H54 (cell line): Measurements from ENCODE around the gene EXOC3L2.
"Not testable (repeated sequence)": the region's sequence is repeated elsewhere in the genome, so short reads cannot be mapped to it uniquely, and the experiment has no call there.

Source experiments
- DNase-seq: peaks from one replicate; pipeline ENCODE4 v3.0.0; 2011; ENCODE audit warnings: low spot score, mixed read lengths; ENCODE audit not compliant: insufficient read length
- FAIRE-seq: peaks from 3 replicates; lab custom pipeline; 2011; peaks lifted over from hg19 to GRCh38; lab: Jason Lieb, UNC
- POLR2A ChIP-seq: IDR thresholded peaks from 2 replicates; pipeline ENCODE4 v1.6.1; 2011; ENCODE audit warnings: low read depth, mild to moderate bottlenecking, low read length

EXOC3L2 gene

DNA sequence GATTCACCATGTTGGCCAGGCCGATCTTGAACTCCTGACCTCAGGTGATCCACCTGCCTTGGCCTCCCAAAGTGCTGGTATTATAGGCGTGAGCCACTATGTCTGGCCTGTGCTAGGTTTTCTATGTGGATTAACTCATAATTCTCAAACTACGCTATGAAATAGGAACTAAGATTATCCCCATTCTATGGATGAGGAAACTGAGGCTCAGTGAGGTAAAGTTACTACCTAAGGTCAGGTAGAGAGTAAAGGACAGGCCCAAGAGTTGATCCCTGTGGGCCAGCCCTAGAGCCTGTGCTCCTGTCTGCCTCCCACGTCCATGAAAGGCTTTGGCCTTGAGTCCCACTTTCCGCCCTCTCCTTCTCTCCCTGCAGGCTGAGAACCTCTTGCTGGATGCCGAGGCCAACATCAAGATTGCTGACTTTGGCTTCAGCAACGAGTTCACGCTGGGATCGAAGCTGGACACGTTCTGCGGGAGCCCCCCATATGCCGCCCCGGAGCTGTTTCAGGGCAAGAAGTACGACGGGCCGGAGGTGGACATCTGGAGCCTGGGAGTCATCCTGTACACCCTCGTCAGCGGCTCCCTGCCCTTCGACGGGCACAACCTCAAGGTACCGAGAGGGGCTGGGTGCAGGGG, 26.0 kb upstream of the EXOC3L2 start:
- no peak for TF ChIP-seq POLR2A
- FAIRE-seq (no peak), DNase-seq (no peak)

DNA sequence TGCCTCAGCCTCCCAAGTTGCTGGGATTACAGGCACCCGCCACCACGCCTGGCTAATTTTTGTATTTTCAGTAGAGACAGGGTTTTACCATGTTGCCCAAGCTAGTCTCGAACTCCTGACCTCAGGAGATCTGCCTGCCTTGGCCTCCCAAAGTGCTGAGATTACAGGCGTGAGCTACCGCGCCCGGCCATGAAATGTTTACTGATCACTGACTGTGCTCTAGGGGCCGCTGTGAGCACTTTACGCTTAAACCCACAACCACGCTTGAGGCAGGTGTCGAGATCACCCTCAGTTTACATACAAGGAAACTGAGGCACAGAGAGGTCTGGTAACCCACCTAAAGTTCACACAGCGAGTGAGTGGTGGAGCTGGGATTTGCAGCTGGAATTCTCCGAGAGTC, 24.7 kb upstream of the EXOC3L2 start:
- not testable (repeated sequence) for DNase-seq, FAIRE-seq

DNA sequence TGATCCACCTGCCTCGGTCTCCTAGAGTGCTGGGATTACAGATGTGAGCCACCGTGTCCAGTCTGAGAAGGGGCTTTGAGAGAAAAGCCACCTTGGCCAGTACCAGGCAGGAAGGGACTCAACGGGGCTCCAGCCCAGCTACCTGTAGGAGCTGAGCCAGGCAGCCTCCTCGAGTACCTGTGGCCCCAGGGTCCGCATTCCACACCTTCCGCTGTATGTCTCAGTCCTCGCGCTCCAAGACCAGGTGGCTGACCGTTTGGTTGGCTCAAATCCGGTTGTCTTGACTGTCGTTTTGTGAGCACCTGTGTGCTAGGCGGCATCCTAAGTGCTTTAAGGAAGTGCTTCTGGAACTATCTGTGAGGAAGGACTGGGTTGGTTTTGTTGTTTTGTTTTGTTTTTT, 22.1 kb upstream of the EXOC3L2 start:
- FAIRE-seq (no peak), DNase-seq (no peak)
- no peak for TF ChIP-seq POLR2A

DNA sequence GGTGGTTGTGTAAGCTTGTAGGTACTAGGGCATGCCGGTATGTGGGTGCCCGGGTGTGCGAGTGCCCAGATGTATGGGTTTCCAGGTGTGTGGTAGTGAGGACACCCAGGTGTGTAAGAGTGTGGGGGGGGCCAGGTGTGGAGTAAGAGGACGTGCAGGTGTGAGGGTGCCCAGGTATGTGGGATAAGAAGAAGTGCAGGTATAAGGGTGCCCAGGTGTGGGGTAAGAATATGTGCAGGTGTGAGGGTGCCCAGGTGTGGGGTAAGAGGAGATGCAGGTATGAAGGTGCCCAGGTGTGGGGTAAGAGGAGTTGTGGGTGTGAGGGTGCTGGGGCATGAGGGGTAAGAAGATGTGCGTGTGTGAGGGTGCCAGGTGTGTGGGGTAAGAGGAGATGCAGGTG, 20.2 kb upstream of the EXOC3L2 start:
- no peak for FAIRE-seq
- no peak for DNase-seq
- no peak for TF ChIP-seq POLR2A

DNA sequence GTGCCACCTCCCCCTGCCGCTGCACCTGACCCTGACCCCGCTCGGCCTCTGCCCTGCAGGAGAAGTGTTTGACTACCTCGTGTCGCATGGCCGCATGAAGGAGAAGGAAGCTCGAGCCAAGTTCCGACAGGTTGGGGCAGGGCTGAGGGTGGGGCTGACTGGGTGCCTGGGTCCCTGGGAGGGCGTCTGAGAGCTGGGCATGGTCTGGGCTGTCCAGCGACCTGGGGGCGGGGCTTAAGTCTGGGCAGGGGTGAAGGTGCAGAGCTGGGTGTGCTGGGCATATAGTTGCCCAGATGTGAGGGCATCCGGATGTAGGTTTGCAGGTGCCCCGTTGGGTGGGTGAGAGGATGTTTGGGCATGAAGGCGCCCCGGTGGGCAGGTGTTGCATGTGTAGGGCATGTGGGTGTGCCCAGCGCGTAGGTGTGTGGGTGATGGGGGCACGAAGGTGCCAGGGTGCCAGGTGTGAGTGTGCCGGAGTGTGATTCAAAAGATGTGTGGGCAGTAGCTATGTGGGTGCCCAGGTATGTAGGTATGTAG, 19.6 kb upstream of the EXOC3L2 start:
- FAIRE-seq: no peak
- no peak for DNase-seq
- TF ChIP-seq POLR2A: no peak

DNA sequence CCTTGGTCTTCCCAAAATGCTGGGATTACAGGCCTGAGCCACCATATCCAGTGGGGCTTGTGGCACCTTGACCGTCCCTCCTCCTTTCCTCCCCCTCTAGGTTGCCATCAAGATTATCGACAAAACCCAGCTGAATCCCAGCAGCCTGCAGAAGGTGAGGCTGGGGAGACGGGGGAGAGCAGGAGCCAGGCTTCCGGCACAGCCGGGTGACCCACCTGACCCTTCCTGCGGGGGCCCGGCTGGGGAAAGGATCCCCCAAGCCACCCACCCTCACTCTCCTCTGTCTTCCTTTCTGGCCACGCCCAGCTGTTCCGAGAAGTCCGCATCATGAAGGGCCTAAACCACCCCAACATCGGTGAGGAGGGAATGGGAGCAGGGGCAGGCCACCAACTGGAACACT, 17.8 kb upstream of the EXOC3L2 start:
- TF ChIP-seq POLR2A: no peak
- DNase-seq: no peak
- no peak for FAIRE-seq

DNA sequence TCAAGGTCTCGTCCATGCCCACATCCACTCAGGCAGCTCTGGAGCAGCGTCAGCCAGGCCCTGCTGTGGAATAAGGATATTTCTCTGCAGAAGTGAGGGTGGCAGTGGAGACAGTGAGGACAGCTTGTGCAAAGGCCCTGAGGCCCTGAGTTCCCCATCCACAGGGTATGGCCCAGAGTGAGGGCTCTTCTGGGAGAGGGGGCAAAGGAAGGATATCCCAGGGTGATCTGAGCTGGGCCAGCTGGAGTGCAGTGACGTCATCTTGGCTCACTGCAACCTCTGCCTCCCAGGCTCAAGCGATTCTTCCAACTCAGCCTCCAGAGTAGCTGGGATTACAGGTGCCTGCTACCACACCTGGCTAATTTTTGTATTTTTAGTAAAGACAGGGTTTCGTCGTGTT, 17.4 kb upstream of the EXOC3L2 start:
- TF ChIP-seq POLR2A: no peak
- FAIRE-seq: no peak
- no peak for DNase-seq

DNA sequence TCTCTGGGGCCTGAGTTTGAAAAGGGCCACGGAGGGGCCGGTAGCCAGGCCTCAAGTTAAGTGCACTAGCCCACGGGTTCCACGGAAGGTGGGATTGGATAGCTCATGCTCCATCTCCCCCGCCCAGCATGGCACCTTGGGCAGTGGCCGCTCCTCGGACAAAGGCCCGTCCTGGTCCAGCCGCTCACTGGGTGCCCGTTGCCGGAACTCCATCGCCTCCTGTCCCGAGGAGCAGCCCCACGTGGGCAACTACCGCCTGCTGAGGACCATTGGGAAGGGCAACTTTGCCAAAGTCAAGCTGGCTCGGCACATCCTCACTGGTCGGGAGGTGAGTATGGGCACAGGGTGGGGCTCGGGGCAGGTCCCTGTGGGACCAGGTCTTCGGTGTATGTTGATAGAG, 13.7 kb upstream of the EXOC3L2 start:
- FAIRE-seq (no peak), DNase-seq (no peak)
- no peak for TF ChIP-seq POLR2A

DNA sequence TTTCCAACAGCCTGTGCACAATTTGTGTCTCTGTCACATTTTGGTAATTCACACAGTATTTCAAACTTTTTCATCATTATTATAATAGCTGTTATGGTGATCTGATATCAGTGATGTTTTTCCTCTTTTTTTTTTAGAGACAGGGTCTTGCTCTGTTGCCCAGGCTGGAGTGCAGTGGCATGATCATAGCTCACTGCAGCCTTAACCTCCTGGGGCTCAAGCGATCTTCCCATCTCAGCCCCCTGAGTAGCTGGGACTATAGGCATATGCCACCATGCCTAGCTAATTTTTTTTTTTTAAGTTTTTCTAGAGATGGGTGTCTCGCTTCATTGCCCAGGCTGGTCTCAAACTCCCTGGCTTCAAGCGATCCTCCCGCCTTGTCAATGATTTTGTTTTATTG, 11.6 kb upstream of the EXOC3L2 start:
- FAIRE-seq (no peak), DNase-seq (no peak)
- TF ChIP-seq POLR2A: no peak

DNA sequence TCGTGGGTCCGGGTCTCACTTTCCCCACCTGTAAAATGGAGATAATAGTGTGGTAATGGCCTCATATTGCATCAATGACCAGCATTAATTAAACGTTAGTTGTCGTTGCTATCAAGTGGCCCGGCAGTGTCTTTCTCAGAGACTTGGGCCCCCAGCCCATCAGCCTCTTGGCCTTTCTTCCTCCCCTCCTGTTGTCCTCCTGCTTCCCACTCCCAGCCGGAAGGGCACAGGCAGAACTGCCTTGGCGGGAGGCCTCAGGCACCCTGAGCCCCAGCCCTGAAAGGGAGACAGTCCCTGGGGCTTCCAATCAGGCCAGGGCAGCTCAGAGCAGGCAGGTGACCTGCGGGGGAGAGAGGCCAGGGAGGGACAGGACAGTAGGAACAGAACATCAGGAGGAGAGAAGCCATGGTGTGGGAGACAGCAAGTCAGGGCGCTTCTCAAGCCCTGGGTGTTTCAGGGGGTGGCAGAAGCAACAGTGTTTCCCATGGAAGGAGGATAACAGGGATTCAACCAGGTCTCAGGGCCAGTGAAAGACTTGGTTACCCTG, 10.5 kb upstream of the EXOC3L2 start:
- DNase-seq (no peak), FAIRE-seq (no peak)
- TF ChIP-seq POLR2A: no peak

DNA sequence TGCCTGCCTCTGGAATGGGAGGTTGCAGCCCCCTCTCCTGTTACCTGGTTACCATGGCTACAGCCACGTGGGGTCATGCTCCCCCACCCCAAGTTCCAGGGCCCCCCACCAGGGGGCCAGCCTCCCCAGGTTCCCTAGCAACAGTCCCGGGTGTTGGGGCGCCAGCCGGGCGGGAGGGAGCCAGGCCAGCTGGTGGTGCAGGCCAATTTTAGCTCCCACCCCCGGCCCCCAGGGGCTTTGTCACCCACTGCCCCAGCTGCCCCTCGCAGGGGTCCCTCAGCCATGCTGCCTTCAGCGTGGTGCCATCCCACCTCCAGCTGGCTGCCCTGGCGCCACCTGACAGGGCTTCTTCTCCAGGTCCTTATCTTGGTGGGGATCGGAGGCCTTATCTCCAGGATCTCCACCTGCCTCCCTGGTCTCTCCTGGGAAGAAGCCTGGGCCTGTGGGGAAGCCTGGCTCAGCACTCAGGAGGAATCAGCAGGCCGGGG, 8.9 kb upstream of the EXOC3L2 start:
- no peak for TF ChIP-seq POLR2A
- DNase-seq (no peak), FAIRE-seq (no peak)

DNA sequence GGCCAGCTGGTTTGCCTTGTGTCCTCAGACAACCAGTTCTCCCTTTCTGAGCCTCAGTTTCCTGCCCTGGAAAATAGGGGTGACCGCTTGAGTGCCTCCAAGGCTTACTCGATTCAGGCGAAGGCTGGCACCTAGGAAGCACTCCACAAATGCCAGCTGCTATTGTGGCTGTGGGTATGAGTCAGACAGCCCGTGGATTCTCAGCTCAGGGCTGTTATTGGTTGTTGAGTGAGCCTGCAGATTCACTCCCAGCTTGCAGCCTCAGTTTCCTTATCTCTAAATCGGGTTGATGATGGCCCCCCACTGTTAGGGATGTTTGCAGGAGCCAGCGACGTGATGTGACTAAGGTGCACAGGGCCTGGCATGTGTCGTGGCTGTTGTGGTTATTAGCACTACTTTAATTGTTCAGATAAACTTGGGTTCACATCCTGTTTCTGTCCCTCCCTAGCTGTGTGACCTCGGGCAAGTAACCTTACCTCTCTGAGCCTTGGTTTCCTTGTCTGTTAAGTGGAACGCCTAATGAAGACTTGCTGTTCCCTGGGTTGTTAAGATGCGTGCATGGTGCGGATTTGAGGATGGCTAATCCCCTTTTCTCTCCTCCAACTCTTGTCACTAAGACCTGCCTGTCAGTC, 8.3 kb upstream of the EXOC3L2 start:
- no peak for FAIRE-seq
- no peak for TF ChIP-seq POLR2A
- peak; percentile 74 for DNase-seq

DNA sequence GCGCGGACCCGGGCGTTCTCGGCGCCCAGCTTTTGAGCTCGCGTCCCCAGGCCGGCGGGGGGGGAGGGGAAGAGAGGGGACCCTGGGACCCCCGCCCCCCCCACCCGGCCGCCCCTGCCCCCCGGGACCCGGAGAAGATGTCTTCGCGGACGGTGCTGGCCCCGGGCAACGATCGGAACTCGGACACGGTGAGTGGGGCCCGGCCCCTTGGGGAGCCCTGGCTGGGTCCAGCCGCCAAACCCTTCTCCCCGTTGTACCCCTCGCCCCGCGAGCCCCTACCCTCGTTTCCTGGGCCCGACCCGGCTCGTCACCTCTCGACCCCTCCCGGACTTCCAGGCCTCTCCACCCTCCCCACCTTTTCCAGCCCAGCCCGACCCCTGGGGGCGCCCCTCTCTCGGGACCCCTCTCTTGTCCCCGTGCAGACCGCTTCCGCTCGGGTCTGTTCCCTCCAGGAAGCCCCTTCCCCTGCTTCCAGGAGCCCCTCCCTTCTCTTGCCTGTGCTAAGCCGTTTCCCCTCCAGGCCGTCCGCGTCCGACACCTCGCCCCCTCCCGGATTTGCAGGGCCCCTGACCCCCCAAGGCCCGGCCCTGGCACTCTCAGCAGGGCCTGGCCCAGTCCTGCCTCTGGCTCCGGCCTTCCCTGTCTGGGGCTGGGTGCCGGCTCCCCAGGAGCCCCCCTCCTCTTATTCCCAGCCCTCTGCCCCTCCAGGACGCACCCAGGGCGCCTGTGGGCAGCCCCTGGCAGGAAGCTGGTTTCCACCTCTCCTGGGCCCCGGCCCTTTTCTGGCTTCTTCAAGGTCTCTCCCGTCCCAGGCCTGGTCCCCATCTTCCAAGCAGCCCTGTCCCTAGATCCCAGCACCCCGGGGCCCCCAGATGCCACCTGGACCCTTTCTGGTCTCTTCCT, 6.5 kb upstream of the EXOC3L2 start:
- no peak for FAIRE-seq
- DNase-seq: no peak
- no peak for TF ChIP-seq POLR2A
